NB4 (cell line): ENCODE results near the gene DTL.

Experiments used
- CTCF ChIP-seq: IDR thresholded peaks from one replicate; pipeline ENCODE4 v1.5.1; 2012; ENCODE audit warnings: low read depth, low read length
- MAX ChIP-seq: IDR thresholded peaks from 2 replicates; pipeline ENCODE4 v1.6.1; 2011; ENCODE audit warnings: low read depth, low read length
- MYC ChIP-seq: IDR thresholded peaks from 2 replicates; pipeline ENCODE4 v1.6.1; 2011; ENCODE audit warnings: low read depth, low read length
- POLR2A ChIP-seq: IDR thresholded peaks from 2 replicates; pipeline ENCODE4 v1.6.1; 2011; ENCODE audit warnings: mild to moderate bottlenecking; ENCODE audit not compliant: insufficient read length; ENCODE audit errors: extremely low read depth

- TF ChIP-seq CTCF, result no peak
- TF ChIP-seq POLR2A, result no peak
- TF ChIP-seq MAX, result no peak
- no peak for TF ChIP-seq MYC
Observed at GRCh38 chr1:212009561-212009960, 26.0 kb upstream of the DTL start.
